Measurements from ENCODE around the gene KNTC1.

GRCh38 chr12:122560138-122560537, 33.1 kb downstream of the KNTC1 start:
- TF ChIP-seq CTCF (IDR thresholded peaks at IDR 0.05) (no peak), POLR2A (IDR thresholded peaks at IDR 0.05) (no peak), POLR2AphosphoS5 (IDR thresholded peaks at IDR 0.05) (no peak), EP300 (IDR thresholded peaks at IDR 0.05; ENCODE audit: low read depth) (no peak)

Measured in transverse colon (tissue), 4 donors.